Transverse colon (tissue), 4 donors: ENCODE results near the gene MACROH2A2. TPM values are rescaled to one million over a fixed set of nuclear protein-coding genes. Genes with fewer than 3 reads are reported as not detected.

Source experiments
- DNase-seq: peaks from one replicate; pipeline ENCODE4 v3.0.0-alpha.2; 2019
- H3K27ac ChIP-seq, 4 donors: fragments of 200-600 bp; sonication (generic); 2 replicates each; pipeline ENCODE4 v1.5.1; 2016 to 2018; ENCODE audit warnings: inconsistent platforms in 4 of 4
- H3K27me3 ChIP-seq: fragments of 200-600 bp; sonication (generic); 2 replicates; pipeline ENCODE4 v1.5.1; 2017; ENCODE audit warnings: inconsistent platforms
- H3K36me3 ChIP-seq, 4 donors: fragments of 200-600 bp; sonication (generic); 2 replicates each; pipeline ENCODE4 v1.5.1; 2017 to 2019; ENCODE audit warnings: inconsistent platforms in 4 of 4
- H3K4me1 ChIP-seq, 4 donors: fragments of 200-600 bp; sonication (generic); 2 replicates each; pipeline ENCODE4 v1.5.1; 2017 to 2020; ENCODE audit warnings: inconsistent platforms in 4 of 4
- H3K4me3 ChIP-seq, 4 donors: fragments of 200-600 bp; sonication (generic); 1 replicate in 1 of 4; 2 replicates in 3 of 4; pipeline versions ENCODE4 v1.5.1 to v1.6.1; 2017 to 2019; ENCODE audit warnings: inconsistent platforms in 4 of 4
- H3K9me3 ChIP-seq, 2 donors: fragments of 200-600 bp; sonication (generic); 2 replicates each; pipeline ENCODE4 v1.5.1; 2017 to 2019; ENCODE audit warnings: inconsistent platforms in 2 of 2
- CTCF ChIP-seq, 5 experiments: fragments of 200-600 bp in 3 of 5; fragments of 450-650 bp in 2 of 5; sonication (generic) in 3 of 5; IDR thresholded peaks; 1 replicate in 2 of 5; 2 replicates in 3 of 5; pipeline ENCODE4 v1.5.1; 2016 to 2017; ENCODE audit warnings: antibody characterized with exemption in 5 of 5, inconsistent platforms in 3 of 5, mild to moderate bottlenecking in 2 of 5, moderate library complexity in 1 of 5
- EP300 ChIP-seq: sonication (generic); formaldehyde crosslinking; IDR thresholded peaks from one replicate; pipeline ENCODE4 v1.6.1; 2017; ENCODE audit warnings: antibody characterized with exemption, low read depth
- POLR2A ChIP-seq: fragments of 450-650 bp; IDR thresholded peaks from one replicate; pipeline ENCODE4 v1.6.1; 2016; ENCODE audit warnings: antibody characterized with exemption, mild to moderate bottlenecking, moderate library complexity
- POLR2AphosphoS5 ChIP-seq, 3 donors: sonication (generic); formaldehyde crosslinking; IDR thresholded peaks; one replicate each; pipeline ENCODE4 v1.6.1; 2016; ENCODE audit warnings: antibody characterized with exemption in 3 of 3
- WGBS, 2 donors: methylation state at CpG; one replicate each; pipeline ENCODE4 v1.1.5; 2018; ENCODE audit warnings: low coverage in 1 of 2; 5-methylcytosine and 5-hydroxymethylcytosine counted together
- in situ Hi-C, 4 donors: fragments of 200-750 bp; cut with MboI; loops; one replicate each; pipeline versions ENCODE4 v1.15.0 to v1.15.1; 2017; ENCODE audit warnings: low sequenced_read_pairs in 3 of 4, low pct_ligation_motif_present in 1 of 4, low pct_unique_long_range_greater_than_20kb in 1 of 4
- intact Hi-C: fragments of 100-400 bp; cut with DNase I; formaldehyde crosslinking; loops from one replicate; pipeline ENCODE4 v1.15.1; 2023; ENCODE audit warnings: low total_unique reads
- total RNA-seq, 4 donors: library from RNA; depleted of rRNA; stranded (reverse); fragments of >200 nt; gene quantifications; one replicate each; pipeline ENCODE4 v1.1.0, GENCODE V29; 2016

The MACROH2A2 gene
- 1 to 10 TPM; 1.6 to 8.6 (median 7.8) TPM for total RNA-seq

GRCh38 chr10:70052462-70053217, at the start of gene MACROH2A2:
Gene MACROH2A2, plus strand, starts transcription at chr10:70052846. Its CDS starts 22,813 bp downstream, at chr10:70075659.
- 3 to 11% methylated on average over 4 to 33 of the region's 58 CpGs for WGBS, 2 donors
- peaks cover 0 to 14% (median 5%) of the 10 kb centered on the region in 4 donors for H3K4me1 ChIP-seq
- H3K4me3 ChIP-seq: peak within 1 kb of the TSS; percentile 33 to 82 (median 71)
- peak within 1 kb of the TSS; percentile 59 to 78 (median 70) for H3K27ac ChIP-seq
- H3K36me3 ChIP-seq: no peaks in the 10 kb centered on the region
- intact Hi-C loops: no loop called here
- in situ Hi-C loops: no loop called here
- DNase-seq: peak; percentile 62
- no peaks in the 10 kb centered on the region for H3K9me3 ChIP-seq
- peak in 1 of 3 donors; percentile 12 for TF ChIP-seq POLR2AphosphoS5 (IDR thresholded peaks at IDR 0.05)
- no peak for TF ChIP-seq POLR2A
- peak in 1 of 5 experiments; percentile 20 for TF ChIP-seq CTCF (IDR thresholded peaks at IDR 0.05)
- TF ChIP-seq EP300: no peak
- H3K27me3 ChIP-seq: peaks cover 30% of the 10 kb centered on the region

- no peak for DNase-seq
- H3K27me3 ChIP-seq: peaks cover 46% of the 10 kb centered on the region
- intact Hi-C loops: no loop called here
- 62 to 83% methylated on average over 2 to 9 of the region's 9 CpGs for WGBS, 2 donors
- TF ChIP-seq POLR2A (no peak), EP300 (no peak), POLR2AphosphoS5 (IDR thresholded peaks at IDR 0.05) (no peak), CTCF (IDR thresholded peaks at IDR 0.05) (no peak)
- no peaks in the 10 kb centered on the region for H3K9me3 ChIP-seq
- H3K36me3 ChIP-seq: no peaks in the 10 kb centered on the region
- in situ Hi-C loops: no loop called here
- H3K27ac ChIP-seq: no peak overlapping the region
- no peak overlapping the region for H3K4me3 ChIP-seq
- H3K4me1 ChIP-seq: no peaks in the 10 kb centered on the region
Measured at GRCh38 chr10:70007116-70007820, 45.4 kb upstream of the MACROH2A2 start.

GRCh38 chr10:70031215-70031614, 21.4 kb upstream of the MACROH2A2 start:
- Histone ChIP-seq H3K36me3 (no peaks in the 10 kb centered on the region), H3K4me3 (no peak overlapping the region), H3K27me3 (peaks cover 13% of the 10 kb centered on the region), H3K27ac (no peak overlapping the region), H3K9me3 (peaks cover 5 to 7% of the 10 kb centered on the region in 2 donors), H3K4me1 (no peaks in the 10 kb centered on the region)
- TF ChIP-seq POLR2A (no peak), CTCF (IDR thresholded peaks at IDR 0.05) (no peak), POLR2AphosphoS5 (IDR thresholded peaks at IDR 0.05) (no peak), EP300 (no peak)
- DNase-seq: no peak
- in situ Hi-C loops: no loop called here
- intact Hi-C loops: no loop called here

GRCh38 chr10:70032667-70033289, 19.9 kb upstream of the MACROH2A2 start:
- peaks cover 5 to 7% of the 10 kb centered on the region in 2 donors for H3K9me3 ChIP-seq
- TF ChIP-seq POLR2A: no peak
- TF ChIP-seq POLR2AphosphoS5 (IDR thresholded peaks at IDR 0.05): no peak
- TF ChIP-seq CTCF (IDR thresholded peaks at IDR 0.05): no peak
- TF ChIP-seq EP300: no peak
- no peaks in the 10 kb centered on the region for H3K4me1 ChIP-seq
- peaks cover 13% of the 10 kb centered on the region for H3K27me3 ChIP-seq
- no peaks in the 10 kb centered on the region for H3K36me3 ChIP-seq
- in situ Hi-C loops: no loop called here
- no peak overlapping the region for H3K27ac ChIP-seq
- DNase-seq: no peak
- intact Hi-C loops: no loop called here
- 83 to 88% methylated on average over 4 to 5 of the region's 5 CpGs for WGBS, 2 donors
- no peak overlapping the region for H3K4me3 ChIP-seq
